Fibroblast of skin of left biceps (primary cell): ENCODE results near the gene DUSP2.
"Not testable (repeated sequence)": the region's sequence is repeated elsewhere in the genome, so short reads cannot be mapped to it uniquely, and the experiment has no call there.

Experiments
- DNase-seq, 2 experiments: peaks; one replicate each; pipeline ENCODE4 v3.0.0-alpha.2; 2013; ENCODE audit warnings: low read depth in 2 of 2

The DUSP2 gene

GRCh38 chr2:96163415-96163767, 18.2 kb upstream of the DUSP2 start:
- DNase-seq: no peak

DNA sequence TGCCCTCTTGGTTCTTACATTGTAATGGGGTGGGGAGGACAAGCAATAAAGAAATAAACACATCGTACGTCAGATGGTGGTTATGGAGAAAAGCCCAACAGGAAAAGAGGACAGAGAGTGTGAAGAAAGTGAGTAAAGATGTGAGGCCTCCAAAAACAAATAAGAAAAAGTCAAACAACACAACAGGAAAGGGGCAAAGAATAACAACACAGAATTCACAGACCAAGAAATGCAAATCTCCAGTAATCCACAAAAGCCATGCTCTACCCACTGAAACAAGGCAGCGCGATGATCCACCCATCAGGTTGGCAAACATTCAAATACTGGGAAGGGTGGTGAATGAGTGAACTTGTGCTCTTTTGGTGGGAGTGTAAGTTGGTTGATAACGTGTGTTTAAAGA, 16.7 kb upstream of the DUSP2 start:
- DNase-seq: no peak

- not testable (repeated sequence) for DNase-seq
These were observed 15.1 kb upstream of the DUSP2 start for GRCh38 chr2:96160366-96160765.

GRCh38 chr2:96159084-96159830, 14.0 kb upstream of the DUSP2 start:
- no peak for DNase-seq

GRCh38 chr2:96158554-96158940, 13.3 kb upstream of the DUSP2 start:
- no peak for DNase-seq

- no peak for DNase-seq
These were observed 12.7 kb upstream of the DUSP2 start for GRCh38 chr2:96157649-96158553.

DNA sequence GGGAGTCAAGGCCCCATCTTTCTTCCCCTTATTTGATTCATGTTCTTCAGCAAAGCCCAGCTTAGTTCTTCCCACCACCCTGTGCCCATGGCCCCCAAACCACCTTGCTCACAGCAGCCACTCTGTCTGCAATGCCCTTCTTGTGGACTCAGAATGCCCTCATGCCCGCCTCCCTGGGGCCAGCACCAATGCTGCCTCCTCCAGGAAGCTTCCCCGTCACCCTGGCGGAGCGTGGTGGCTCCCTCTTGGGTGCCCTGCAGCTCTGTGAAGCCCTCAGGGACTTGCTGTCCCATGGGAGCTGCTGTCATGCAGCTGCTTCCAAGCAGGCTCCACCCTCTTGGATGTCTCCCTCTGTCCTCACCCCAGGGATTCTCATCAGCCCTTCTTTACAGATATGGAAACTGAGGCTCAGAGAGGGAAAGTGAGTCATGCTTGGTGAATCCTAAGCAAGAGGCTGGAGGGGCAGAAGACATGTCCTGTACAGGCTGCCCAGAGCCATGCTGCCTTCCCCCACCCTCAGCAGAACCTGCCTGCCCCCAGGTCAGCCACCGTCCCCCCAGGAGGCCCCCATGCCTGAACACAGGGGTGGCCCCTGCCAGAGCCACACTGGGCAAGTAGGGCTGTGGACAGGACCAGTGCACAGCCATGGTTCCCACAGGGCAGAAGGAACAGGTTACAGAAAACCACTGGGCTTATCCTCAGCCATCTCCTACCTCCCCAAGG, 11.8 kb upstream of the DUSP2 start:
- no peak for DNase-seq

GRCh38 chr2:96156011-96156820, 11.0 kb upstream of the DUSP2 start:
- no peak for DNase-seq

GRCh38 chr2:96154506-96155380, 9.5 kb upstream of the DUSP2 start:
- no peak for DNase-seq

DNA sequence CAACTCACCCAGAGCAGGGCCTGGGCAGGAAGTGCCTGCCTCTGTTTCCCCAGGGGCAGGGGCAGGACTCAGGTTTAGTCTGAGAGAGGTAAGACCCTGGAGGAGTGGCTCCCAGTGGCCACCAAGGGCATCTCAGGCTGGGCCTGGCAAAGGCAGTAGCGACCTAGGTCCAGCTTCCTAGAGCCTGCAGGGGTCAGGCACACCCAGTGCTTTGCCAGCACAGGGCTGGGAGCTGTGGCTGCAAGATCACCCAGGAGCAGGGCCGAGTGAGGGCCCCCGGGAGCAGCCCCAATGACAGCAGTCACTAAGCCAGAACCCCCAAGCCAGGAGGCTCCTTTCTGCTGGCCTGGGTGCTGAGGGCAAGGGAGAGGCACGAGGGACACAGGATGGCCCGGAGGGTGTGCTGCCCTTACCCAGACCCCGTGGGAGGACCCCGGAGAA, 8.8 kb upstream of the DUSP2 start:
- DNase-seq: no peak

DNA sequence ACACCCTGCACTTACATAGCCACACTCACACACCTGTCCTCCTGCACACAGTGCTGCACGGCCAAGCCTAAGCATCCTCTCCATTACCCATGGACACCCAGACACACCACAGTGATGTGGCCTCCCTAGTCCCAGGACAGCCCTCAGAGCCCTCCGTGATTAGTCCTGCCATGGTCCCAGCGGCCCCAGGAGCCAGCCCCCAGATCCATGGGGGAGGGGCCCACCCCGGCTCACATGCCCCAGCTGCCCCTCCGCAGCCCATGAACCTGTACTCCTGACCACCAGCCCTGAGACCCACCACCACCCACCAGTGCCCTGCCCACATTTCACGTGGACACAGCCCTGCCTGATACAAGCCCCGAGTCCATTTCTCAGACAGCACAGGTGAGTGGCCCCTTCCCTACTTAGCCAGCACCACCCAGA, 8.1 kb upstream of the DUSP2 start:
- no peak for DNase-seq

GRCh38 chr2:96152304-96153161, 7.3 kb upstream of the DUSP2 start:
- DNase-seq: no peak

DNA sequence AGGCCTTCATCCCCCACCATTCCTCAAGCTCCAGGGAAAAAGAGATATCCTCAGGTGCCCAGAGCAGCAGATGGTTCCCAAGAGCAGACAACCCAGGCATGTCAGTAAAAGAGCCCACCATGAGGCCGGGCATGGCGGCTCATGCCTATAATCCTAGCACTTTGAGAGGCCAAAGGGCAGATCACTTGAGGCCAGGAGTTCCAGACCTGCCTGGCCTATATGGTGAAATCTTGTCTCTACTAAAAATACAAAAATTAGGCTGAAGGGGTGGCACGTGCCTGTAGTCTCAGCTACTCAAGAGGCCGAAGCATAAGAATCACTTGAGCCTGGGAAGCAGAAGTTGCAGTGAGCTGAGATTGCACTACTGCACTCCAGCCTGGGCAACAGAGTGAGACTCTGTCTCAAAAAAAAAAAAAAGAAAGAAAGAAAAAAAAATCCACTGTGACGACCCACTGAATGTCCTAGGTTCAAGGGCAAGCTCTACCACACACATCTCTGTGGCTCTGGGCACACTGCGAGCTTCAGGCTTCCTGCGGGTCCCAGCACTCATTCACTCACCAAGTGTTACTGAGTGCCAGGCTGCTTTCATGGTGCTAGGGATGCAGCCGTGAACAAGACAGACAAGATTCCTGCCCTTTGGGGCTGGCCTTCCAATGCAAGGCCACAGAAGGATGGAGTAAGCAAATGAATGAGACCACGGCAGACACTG, 6.5 kb upstream of the DUSP2 start:
- DNase-seq: no peak

GRCh38 chr2:96150791-96151594, 5.8 kb upstream of the DUSP2 start:
- no peak for DNase-seq

DNA sequence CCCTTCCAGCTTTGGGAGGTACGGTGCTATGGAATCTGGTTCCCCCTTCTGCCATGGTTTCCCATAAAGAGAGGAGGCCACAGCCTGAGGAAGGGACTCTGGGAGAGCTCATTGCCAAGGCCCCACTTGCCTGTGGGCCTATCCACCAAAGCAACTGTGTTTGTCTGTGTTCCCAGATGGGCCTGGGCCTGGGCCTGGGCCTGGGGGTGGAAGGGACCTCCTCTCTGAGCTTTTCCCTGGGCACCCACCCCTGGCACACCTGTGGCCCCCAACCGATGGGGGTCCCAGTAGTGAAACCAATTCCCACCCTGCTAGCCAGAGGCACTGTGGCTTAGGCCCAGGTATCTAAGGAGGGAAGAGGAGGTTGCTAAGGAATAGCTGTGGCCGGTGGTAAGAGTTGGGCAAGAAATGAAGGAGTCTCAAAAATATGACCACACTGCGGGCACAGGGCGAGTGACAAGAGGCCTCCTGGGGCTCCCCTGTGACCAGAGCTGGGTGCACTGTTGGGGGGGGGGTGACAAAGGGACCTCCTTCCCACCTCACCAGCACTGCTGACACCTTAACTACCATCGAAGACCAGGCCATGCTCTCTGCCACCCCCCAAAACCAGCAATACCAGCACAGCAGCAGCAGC, 4.9 kb upstream of the DUSP2 start:
- DNase-seq: no peak

DNA sequence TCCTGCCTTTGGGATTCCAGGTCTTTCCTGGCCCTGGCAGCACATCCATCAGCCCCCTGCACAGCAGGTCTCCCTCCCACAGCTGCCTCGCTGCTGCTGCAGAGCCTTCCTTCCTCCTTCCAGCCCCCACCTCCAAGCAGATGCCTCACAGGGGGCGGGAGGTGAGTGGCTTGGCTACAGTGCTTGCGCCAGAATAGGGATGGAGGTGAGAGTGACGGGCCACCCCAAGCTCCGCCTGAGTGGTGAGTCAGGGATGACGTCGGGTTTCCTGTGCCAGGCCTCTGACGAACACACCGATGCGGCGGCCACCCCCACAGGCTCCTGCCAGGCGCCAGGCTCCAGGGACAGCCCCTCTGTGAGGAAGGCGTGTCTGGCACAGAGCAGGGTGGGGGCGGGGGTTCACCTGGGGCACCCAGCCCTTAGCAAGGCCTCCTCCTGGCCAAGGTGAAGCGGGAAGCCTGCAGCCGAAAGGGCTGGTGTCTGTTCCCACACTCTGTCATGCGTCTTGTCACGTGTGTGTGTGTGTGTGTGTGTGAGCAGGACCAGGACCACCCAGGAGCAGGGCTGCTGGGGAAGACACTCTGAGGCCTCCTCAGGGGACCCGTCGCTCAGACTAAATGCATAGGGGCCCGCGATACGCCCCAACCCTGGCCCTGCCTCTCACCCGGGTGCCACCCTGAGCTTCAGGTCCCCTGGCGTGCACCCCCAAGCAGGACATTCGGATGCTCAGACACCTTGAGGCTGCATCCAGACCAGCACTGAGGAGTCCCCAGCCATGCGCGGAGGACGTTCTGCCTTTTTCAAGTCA, 3.4 kb upstream of the DUSP2 start:
- DNase-seq: peak; percentile 44 to 59
